HG03432 (cell line): ENCODE data around the gene UCHL5.

Source experiments
- ATAC-seq: cut with Tn5 transposase; IDR thresholded peaks from one replicate; pipeline ENCODE4 v1.9.1; 2021; ENCODE audit warnings: mild to moderate bottlenecking, moderate library complexity; ENCODE audit not compliant: unreplicated experiment

The UCHL5 gene

DNA sequence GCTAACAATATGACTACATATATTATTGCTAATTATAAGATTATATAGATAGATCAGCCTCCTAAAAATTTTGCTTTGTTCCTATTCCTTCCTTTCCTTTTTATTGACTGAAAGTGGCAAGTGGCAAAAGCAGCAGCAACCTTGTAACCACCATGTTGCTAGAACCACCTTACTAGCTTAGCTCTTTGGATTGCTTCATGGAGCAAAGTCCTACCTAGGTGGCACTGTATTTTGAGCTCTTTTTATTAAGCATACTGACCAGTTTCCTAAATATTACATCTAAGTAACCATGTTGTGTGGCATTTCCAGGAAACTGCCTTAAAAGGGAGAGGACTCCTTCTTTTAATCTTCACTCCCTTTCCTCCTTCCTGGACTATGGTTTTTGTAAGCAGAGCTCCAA, 90.8 kb downstream of the UCHL5 start:
- ATAC-seq = no peak

GRCh38 chr1:192967901-192968300, 91.3 kb downstream of the UCHL5 start:
- no peak for ATAC-seq

DNA sequence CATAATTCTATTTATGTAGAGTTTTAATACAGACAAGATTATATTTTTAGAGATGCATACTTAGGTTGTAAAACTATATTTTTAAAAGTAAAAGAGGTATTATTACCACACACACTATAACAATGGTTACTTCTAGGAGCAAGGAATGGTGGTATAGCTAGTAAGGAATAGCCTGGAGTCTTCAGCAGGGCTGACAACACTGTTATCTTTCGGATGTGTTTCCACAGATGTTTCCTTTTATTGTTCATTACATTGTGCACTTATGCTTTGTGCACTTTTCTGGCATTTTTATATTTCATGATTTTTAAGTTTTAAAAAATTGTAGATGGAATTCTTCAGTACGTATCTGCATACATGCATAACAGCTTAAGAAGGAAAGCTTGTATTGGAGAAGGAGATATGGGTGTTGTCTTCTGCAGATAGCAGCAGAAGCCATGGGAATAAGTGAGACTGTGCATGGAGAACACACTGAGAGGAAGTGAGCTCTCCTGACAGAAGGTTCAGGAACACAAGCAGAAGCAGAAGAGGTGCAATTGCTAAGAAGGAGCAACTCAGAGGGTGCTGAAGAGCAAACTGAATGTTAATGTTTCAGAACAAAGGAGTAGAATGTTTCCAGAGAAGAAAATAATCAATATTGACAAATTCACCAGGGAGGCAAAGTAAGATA, 91.8 kb downstream of the UCHL5 start:
- no peak for ATAC-seq

DNA sequence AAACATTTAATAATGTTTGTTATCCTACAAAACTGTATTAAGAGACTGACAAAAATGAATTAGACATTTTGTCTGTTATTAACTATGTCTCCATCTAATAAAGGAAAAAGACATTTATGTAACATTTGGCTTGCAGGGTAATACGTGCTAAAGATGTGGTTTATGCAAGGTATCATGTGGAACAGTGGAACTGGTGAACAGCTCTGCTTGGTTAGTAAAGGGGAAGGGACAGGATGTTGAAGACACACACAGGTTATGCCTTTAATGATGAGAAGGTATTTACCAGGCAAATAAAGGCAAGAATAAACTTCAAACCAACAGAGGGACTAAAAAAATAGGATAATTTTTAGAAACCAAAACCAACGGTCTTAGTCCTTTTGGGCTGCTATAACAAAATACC, 93.1 kb downstream of the UCHL5 start:
- ATAC-seq = no peak

DNA sequence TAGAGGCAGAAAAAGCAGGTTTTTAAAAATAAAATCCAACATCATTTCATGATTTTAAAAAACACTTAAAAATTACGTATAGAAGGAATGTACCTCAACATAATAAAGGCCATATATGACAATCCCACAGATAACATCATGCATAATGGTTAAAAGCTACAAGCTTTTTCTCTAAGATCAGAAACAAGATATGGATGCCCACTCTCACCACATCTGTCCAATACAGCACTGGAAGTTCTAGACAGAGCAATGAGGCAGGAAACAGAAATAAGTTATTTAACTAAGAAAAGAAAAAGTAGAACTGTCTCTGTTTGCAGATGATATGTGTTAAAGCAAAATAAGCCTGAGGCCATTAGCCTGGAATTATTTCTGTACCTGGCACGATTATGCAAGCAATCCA, 96.3 kb downstream of the UCHL5 start:
- ATAC-seq = no peak
